ENCODE data around the gene MVB12B. TPM values are rescaled to one million over a fixed set of nuclear protein-coding genes. Genes with fewer than 3 reads are reported as not detected.

Gene MVB12B
- total and polyA plus RNA-seq, 2 of the 8 experiments (the other 6 are each of a cell fraction or from before 2014, with no cell fraction given): 2.6 to 5.0 TPM

DNA sequence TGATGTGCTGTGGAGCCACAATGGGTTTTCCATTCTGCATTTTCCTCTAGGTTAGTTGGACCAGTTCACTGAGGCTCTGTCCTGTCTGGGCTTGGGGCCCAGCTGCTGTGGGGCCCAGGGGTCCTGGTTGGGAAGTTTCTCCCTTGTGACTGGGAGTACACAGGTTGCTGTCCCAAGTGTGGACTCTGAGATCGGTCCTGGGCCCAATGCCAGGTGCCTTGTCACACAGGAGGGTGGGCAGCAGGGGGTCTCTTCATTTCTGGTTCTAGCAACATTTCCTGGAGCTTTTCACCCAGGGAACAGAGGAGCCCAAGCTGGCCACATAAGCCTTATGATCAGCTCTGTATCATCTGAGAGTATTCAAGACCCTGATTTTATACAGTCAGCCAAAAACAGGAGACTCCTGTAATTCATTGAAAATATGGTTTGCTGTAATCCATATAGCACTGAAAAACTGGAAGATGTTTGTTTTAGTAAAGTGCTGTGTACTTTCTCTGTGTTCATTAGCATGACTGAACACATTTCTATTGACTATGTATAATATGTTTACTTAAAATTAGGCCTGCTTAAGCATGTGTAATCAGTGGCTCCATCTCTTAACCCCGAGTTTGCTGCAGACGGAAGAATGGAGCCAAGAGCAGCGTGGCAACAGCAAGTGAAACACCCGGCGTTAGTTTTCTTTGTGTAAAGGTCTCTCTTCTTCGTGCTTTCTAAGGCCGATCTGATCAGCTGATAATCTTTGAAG, 62.5 kb downstream of the MVB12B start (continued):
- no peak for TF ChIP-seq SAP30 (IDR thresholded peaks at IDR 0.05; ENCODE audit: insufficient read depth, insufficient replicate concordance, low read length)
- TF ChIP-seq ZNF274 (IDR thresholded peaks at IDR 0.05; ENCODE audit: borderline replicate concordance, extremely low read depth, low read length): no peak
- TF ChIP-seq CBX5 (IDR thresholded peaks at IDR 0.05; ENCODE audit: low read depth, low read length): no peak
- no peak for TF ChIP-seq MAFK (IDR thresholded peaks at IDR 0.05; ENCODE audit: low read depth, low read length)
- TF ChIP-seq SP1 (IDR thresholded peaks at IDR 0.05; ENCODE audit: low read depth, low read length): no peak
- TF ChIP-seq CEBPB (IDR thresholded peaks at IDR 0.05; ENCODE audit: low read depth, low read length): no peak
- TF ChIP-seq EZH2 (IDR thresholded peaks at IDR 0.05; ENCODE audit: low read depth, low read length, severe bottlenecking): no peak
- no peak for TF ChIP-seq HDAC2 (IDR thresholded peaks at IDR 0.05; ENCODE audit: borderline replicate concordance in 1 of 2, low read depth in 2 of 2, low read length in 2 of 2)
- no peak for TF ChIP-seq RFX5 (IDR thresholded peaks at IDR 0.05; ENCODE audit: borderline replicate concordance, low read depth, low read length)
